Stimulated activated CD4-positive, alpha-beta T cell treated with anti-CD3 and anti-CD28 coated beads, Interleukin-12 subunit alpha, Interleukin-12 subunit beta, amount 100 ng/mL, for 48 hours (primary cell): ENCODE data around the gene SPI1.
A peak's percentile ranks its signal among the peaks of the same experiment; 100 is the strongest.

Experiments
- DNase-seq, 3 donors: peaks; one replicate each; pipeline ENCODE4 v3.0.0-alpha.2; 2020; ENCODE audit warnings: low read depth in 2 of 3, low spot score in 1 of 3

The SPI1 gene

GRCh38 chr11:47389577-47390421, 11.5 kb upstream of the SPI1 start:
- DNase-seq, result no peak

DNA sequence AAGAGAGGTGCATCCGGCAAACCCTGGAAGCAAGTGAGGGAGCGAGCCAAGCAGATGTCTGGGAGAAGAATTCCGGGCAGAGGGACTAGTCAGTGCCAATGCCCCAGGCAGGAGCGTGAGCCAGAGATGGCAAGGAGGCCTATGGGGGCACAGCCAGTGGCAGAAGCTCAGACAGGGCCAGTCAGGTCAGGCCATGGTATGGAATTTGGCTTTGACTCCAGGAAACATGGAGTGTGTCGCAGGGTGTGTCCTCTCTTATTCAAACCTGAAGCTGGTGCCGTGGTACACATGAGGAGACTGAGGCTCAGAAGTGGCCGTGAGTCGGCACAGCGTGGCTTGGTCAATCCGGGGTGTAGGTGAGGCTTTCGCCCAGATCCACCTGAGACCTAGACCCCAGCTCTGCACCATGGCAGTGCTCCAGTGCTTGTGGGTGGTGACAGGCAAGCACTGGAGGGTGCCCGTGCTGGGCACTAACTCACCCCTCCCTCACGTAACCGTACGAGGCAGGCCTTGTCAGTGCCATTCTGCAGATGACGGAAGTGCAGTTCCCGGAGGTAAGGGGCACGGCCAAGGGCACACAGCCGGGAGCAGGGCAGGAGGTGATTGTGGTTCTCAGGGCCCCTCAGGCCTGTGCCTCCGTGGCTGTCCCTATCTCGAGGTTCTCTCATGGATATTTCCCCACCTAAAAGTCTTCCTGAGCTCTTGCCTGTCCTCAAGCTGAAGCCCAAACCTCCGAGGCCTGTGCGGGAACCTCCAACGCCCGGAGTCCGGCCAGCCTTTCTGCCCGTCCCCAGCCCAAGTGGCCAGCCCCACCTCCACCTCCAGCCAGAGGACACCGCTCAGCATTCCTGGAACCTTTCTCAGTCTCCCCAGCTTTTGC, 10.6 kb upstream of the SPI1 start:
- DNase-seq, result no peak

DNA sequence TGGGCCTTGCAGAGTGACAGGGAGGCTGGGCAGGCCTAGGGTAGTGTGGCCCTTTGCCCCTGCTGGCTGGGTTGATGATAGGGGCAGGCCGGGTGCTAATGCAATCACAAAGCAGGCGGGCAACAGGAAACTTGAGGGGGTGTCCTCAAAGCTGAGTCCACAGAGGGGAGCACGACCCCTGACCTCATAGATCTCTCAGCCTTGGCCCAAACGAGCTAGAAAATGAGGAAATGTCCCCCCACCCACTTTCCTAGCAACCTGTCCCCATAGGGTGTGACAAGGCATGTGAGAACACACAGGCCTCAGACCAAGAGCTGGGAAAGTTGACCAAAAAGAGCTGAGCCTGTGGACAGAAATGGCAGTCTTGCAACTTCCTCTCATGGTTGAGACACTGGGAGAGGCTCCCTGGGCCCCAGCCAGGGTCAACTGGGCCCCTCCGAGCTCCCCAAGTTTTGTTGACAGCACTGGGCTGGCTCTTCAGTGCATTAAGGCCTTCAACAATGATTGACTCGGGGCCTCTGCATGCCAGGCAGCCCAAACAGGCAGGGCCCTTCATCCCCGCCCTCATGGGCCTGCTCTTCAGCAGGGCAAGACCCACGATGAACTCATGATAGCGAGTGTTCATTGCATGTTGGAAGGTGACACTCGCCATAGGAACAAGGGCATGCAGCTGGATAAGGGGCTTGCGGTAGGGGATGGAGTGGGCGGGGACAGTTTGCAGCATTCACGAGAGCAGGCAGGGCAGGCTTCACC, 9.8 kb upstream of the SPI1 start:
- DNase-seq, result no peak

- DNase-seq, result no peak
These were observed 6.2 kb upstream of the SPI1 start for GRCh38 chr11:47384498-47384897.

DNA sequence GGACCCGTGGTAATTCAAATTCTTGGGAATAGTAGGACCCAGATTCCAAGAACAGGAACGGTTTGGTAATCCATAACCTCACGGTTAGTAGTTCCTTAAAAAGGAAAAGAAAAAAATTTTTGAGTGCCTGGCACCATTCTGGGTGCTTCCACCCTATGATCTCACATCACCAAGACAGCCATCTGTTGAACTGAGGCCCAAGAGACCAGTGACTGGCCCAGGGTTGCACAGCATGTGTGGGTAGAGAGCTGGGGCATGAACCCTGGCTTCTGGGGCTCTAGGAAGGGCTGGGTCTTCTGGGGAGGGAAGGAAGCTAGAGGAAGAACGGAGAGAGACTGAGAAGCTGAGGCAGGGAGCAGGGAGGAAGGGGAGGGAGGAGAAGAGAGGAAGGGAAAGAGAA, 4.7 kb upstream of the SPI1 start:
- no peak for DNase-seq

DNA sequence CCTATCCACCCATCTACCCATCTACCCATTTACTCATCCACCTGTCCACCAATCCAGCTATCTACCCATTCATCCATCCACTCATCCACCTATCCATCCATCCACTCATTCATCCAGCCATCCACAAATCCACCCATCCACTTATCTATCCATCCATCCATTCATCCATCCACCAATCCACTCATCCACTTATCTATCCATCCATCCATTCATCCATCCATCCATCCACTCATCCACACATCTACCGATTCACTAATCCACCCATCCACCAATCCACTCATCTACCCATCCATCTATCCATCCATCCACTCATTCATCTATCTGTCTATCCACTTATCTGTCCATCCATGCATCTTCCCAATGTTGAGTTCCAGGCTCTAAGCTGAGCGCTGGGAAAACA, 1.7 kb upstream of the SPI1 start:
- no peak for DNase-seq

GRCh38 chr11:47379317-47379716, 970 bp upstream of the SPI1 start:
- no peak for DNase-seq

DNA sequence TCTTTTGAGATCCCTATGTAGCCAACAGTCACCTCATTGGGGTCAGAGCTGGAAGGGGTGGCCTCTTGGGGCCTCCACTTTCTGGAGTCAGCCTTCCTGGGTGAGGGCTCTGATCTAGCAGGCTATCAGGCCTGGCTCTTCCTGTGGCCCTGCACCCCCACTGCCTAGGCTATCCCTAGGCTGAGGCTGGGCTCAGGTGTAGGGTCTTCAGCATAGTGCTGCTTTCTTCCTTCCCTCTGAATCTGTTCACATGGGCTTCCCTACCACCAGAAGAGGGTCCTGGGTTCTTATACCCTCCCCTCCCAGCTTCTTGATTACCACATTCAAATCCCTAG, 456 bp upstream of the SPI1 start:
- DNase-seq, result no peak

DNA sequence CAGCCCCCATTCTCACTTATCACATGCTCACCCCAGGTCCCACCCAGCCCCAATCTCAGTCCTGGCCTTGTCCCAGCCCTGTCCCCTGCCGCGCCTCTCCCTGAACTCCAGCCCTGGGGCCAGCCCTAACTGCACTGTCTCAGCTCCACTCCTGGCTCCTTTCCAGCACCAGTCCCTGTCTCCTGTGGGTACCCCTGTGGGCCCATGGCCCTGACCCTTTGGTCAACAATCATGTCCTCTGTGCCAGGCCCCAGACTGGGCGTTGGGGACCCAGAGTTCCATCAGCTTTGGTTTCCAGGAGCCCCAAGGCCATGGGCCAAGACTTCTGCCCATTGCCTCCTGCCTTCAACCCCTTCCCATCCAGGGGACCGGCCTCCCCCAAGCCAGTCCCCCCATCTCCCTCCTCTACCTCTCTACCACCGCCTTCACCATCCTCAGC, 757 bp downstream of the SPI1 start:
- DNase-seq, result no peak

GRCh38 chr11:47376525-47377371, 1.6 kb downstream of the SPI1 start:
- DNase-seq, result no peak

DNA sequence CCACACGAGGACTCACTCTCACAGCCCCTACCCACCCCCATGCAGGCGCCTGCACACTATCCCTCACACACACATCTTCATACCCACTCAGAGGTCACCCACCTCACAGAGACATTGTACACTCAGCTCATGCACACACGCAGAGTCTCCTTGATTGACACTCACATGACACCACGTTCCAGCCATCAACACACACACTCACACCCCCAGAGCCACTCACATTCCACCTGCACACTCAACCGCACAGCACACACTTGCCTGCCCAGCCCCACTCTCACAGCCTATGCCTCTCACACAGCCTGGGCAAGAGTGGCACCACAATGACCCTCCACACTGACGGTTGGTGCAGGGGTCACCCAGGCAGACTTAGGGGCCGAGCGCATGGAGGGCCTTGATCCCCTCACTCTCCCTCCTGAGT, 2.2 kb downstream of the SPI1 start:
- no peak for DNase-seq

- DNase-seq, result no peak
These were observed 2.7 kb downstream of the SPI1 start for GRCh38 chr11:47375546-47376085.

GRCh38 chr11:47375020-47375419, 3.3 kb downstream of the SPI1 start:
- no peak for DNase-seq

- DNase-seq, result no peak
These were observed 3.7 kb downstream of the SPI1 start for GRCh38 chr11:47374720-47375019.

DNA sequence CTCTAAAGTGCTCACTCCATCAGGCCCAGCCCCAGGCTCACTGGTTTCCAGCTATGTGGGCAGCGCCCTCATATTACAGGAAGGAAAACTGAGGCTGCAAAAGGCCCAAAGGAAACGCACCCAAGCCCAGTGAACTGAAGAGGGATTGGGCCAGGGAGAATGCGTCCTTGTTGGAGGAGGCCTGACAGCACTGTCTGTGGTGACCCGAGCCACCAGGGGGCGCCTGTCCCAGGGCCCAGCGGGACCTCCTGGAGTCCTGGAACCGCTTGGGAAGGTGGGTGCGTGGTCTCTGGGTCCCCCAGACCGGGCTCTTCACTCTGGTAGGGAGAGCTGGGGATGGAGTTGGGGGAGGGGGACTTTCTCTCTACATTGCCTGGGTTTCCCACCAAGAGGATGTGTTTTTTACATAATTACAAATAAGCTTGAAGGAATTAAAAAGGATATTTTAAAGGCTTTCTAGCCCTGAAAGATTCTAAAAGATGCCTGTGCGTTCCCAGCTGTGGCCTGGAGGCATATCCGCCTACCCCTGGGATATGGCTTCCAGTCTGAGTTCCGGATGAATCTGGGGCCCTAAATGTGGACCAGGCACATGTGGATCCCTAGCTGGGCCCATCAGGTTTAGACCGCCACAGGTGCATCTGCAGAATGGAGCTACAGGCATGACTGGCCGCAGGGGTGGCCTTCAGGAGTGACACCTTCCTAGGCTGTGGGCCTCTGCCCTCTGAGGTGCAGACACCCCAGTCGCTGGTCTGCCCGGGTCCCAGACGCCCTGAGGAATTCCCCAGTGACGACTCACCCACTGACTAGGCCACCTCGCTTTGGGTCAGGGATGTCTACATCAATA, 4.2 kb downstream of the SPI1 start:
- peak; percentile 73 to 85 (median 83) for DNase-seq

GRCh38 chr11:47372422-47372821, 5.9 kb downstream of the SPI1 start:
- no peak for DNase-seq

DNA sequence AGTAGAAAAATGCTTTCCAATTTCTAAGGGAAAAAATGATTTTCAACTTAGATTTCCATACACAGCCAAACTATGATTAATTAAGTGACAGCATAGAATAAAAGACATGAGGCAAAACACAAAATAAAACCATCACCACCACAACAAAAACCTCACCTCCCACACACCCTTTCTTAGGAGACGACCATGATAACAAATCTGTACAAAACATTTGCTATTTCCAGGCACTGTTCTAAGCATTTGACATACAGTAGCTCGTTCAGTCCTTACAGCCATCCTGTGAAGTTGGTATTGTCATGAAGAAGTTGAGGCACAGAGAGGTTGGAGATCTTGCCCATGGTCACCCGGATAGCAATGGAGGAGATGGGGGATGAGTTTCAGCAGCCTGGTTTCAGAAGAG, 8.7 kb downstream of the SPI1 start:
- peak in 1 of 3 donors; percentile 37 for DNase-seq

GRCh38 chr11:47366020-47366490, 12.3 kb downstream of the SPI1 start:
- DNase-seq, result no peak

- DNase-seq, result no peak
These were observed 16.9 kb downstream of the SPI1 start for GRCh38 chr11:47361419-47361818.

DNA sequence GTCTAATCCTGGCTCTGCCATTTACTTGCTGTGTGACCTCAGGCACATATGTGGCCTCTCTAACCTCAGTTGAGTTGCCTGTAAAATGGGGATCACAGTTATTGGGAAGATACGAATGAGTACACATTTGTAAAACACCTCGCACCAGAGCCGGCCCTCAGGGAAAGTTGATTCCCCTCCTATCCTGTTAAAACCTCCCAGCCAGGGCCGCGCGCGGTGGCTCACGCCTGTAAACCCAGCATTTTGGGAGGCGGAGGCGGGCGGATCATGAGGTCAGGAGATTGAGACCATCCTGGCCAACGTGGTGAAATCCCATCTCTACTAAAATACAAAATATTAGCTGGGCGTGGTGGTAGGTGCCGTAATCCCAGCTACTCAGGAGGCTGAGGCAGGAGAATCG, 18.0 kb downstream of the SPI1 start:
- DNase-seq, result no peak
